Smooth muscle cell (in vitro differentiated cells): ENCODE data around the gene MYO3B. TPM values are rescaled to one million over a fixed set of nuclear protein-coding genes. Genes with fewer than 3 reads are reported as not detected.
A peak's percentile ranks its signal among the peaks of the same experiment; 100 is the strongest.

Source experiments
- DNase-seq: peaks from one replicate; lab custom pipeline; 2025; ENCODE audit not compliant: unreplicated experiment; lab: John Stamatoyannopoulos, UW
- H2AFZ ChIP-seq: fragments of 200-600 bp; sonication (generic); 2 replicates; pipeline ENCODE4 v1.6.0; 2016; ENCODE audit warnings: antibody characterized with exemption, low read depth, mild to moderate bottlenecking
- H3F3A ChIP-seq: fragments of 200-600 bp; sonication (generic); 2 replicates; pipeline ENCODE4 v1.6.0; 2017; ENCODE audit warnings: antibody characterized with exemption, low read depth
- H3K27ac ChIP-seq: fragments of 200-600 bp; sonication (generic); 2 replicates; pipeline ENCODE4 v1.5.1; 2016; ENCODE audit warnings: low read depth, mild to moderate bottlenecking
- H3K27me3 ChIP-seq: fragments of 200-600 bp; sonication (generic); 2 replicates; pipeline ENCODE4 v1.6.1; 2016; ENCODE audit warnings: low read depth, mild to moderate bottlenecking
- H3K36me3 ChIP-seq: fragments of 200-600 bp; sonication (generic); 2 replicates; pipeline ENCODE4 v1.5.1; 2016; ENCODE audit warnings: low read depth
- H3K4me1 ChIP-seq: fragments of 200-600 bp; sonication (generic); 2 replicates; pipeline ENCODE4 v1.5.1; 2016; ENCODE audit warnings: low read depth
- H3K4me2 ChIP-seq: fragments of 200-600 bp; sonication (generic); 2 replicates; pipeline ENCODE4 v1.6.0; 2016; ENCODE audit warnings: mild to moderate bottlenecking
- H3K4me3 ChIP-seq: fragments of 200-600 bp; sonication (generic); 2 replicates; pipeline ENCODE4 v1.5.1; 2016; ENCODE audit warnings: mild to moderate bottlenecking
- H3K79me2 ChIP-seq: fragments of 200-600 bp; sonication (generic); 2 replicates; pipeline ENCODE4 v1.6.0; 2016; ENCODE audit warnings: low read depth, mild to moderate bottlenecking
- H3K9ac ChIP-seq: fragments of 200-600 bp; sonication (generic); 2 replicates; pipeline ENCODE4 v1.6.0; 2016; ENCODE audit warnings: low read depth
- H3K9me3 ChIP-seq: fragments of 200-600 bp; sonication (generic); replicated peaks from 2 replicates; pipeline ENCODE4 v1.5.1; 2016; ENCODE audit warnings: low read depth
- H4K20me1 ChIP-seq: fragments of 200-600 bp; sonication (generic); 2 replicates; pipeline ENCODE4 v1.6.0; 2016; ENCODE audit warnings: low read depth
- WGBS: methylation state at CpG from one replicate; pipeline ENCODE4 v1.1.7; 2016; ENCODE audit warnings: low lambda C conversion rate; 5-methylcytosine and 5-hydroxymethylcytosine counted together
- polyA plus RNA-seq: library from polyadenylated mRNA; unstranded; fragments of >200 nt; fragmentation: Nextera tagmentation; extraction: Ambion mirVana; gene quantifications from 2 replicates; pipeline ENCODE4 v1.2.1, GENCODE V29; 2016
- total RNA-seq: library from RNA; depleted of rRNA; stranded (reverse); fragments of >200 nt; gene quantifications from 2 replicates; pipeline ENCODE4 v1.2.3, GENCODE V29; 2014
- TF ChIP-seq, protein P1 (sequence below): fragments of 200-600 bp; sonication (generic); IDR thresholded peaks from 2 replicates; pipeline ENCODE4 v1.5.1; 2017; ENCODE audit warnings: borderline replicate concordance, mild to moderate bottlenecking, antibody characterized with exemption; ENCODE audit not compliant: insufficient read depth, poor library complexity, severe bottlenecking

Gene MYO3B
- total and polyA plus RNA-seq, 2 experiments from 2014 or later: 0.47 to 3.1 TPM

DNA sequence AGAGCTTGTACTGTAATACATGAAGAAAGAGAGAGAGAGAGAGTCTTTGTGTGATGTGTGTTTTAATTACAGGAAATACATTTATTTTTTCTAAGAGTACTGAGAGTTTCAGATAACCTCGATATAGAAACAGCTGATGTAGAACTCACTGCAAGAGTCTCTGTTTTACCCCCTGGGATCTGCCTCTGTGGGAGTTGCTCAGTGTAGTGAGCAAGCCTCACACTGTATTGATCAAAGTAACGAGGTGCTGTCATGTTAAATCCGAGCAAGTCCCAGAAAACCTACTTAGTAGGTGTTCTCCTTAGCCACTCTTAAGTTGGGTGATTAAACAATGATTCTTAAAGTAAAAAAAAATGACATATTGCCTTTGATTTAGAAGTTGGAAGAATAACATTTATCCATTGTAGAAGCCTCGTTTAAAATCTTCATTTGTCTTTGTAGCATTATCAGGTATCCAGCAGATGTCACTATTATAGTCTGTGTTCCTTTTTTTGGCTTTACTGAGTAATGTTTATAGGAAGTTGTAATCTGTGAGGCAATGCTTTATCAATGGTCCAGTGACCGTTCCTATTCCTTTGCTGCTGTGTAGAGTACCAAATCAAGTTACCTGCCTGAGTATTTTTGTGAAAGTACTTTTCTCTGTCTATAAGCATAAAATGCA is 219.0 kb downstream of the MYO3B start:
- 59% methylated on average over 5 of the region's 5 CpGs for WGBS
- Histone ChIP-seq H3K27me3 (peaks cover 19% of the 10 kb centered on the region), H3K4me3 (no peak overlapping the region), H3K9ac (no peak overlapping the region), H4K20me1 (no peaks in the 10 kb centered on the region), H3K27ac (no peak overlapping the region), H3K4me2 (no peak overlapping the region), H3K9me3 (no peaks in the 10 kb centered on the region), H3K4me1 (no peaks in the 10 kb centered on the region), H3F3A (no peaks in the 10 kb centered on the region), H3K79me2 (no peaks in the 10 kb centered on the region), H2AFZ (no peak overlapping the region), H3K36me3 (no peaks in the 10 kb centered on the region)
- no peak for DNase-seq
- TF ChIP-seq, protein P1, sequence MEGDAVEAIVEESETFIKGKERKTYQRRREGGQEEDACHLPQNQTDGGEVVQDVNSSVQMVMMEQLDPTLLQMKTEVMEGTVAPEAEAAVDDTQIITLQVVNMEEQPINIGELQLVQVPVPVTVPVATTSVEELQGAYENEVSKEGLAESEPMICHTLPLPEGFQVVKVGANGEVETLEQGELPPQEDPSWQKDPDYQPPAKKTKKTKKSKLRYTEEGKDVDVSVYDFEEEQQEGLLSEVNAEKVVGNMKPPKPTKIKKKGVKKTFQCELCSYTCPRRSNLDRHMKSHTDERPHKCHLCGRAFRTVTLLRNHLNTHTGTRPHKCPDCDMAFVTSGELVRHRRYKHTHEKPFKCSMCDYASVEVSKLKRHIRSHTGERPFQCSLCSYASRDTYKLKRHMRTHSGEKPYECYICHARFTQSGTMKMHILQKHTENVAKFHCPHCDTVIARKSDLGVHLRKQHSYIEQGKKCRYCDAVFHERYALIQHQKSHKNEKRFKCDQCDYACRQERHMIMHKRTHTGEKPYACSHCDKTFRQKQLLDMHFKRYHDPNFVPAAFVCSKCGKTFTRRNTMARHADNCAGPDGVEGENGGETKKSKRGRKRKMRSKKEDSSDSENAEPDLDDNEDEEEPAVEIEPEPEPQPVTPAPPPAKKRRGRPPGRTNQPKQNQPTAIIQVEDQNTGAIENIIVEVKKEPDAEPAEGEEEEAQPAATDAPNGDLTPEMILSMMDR: peak; percentile 45

DNA sequence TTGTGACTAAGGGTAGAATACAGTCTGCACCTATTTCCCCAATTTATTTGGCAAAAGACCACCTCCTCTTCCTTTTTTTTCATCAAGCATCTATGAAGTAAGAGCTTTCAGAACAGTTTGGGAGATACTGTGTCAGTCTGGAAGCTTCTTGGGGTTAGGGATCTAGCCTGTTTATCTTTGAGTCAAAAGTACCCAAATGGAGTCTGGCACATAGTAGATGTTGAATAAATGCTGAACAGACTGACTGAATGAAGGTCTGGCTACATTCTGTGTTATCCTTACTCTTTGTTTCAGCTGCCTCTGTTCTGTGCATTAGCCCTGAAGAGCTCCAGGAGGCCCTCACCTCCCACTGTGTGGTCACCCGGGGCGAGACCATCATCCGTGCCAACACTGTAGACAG is 223.2 kb downstream of the MYO3B start:
- WGBS: 98% methylated on average over 3 of the region's 3 CpGs
- no peak for DNase-seq
- Histone ChIP-seq H2AFZ (no peak overlapping the region), H3K4me1 (no peaks in the 10 kb centered on the region), H3K27ac (no peak overlapping the region), H3K9ac (no peak overlapping the region), H3K27me3 (peaks cover 11% of the 10 kb centered on the region), H4K20me1 (no peaks in the 10 kb centered on the region), H3K4me2 (no peak overlapping the region), H3K36me3 (no peaks in the 10 kb centered on the region), H3F3A (no peaks in the 10 kb centered on the region), H3K9me3 (no peaks in the 10 kb centered on the region), H3K4me3 (no peak overlapping the region), H3K79me2 (no peaks in the 10 kb centered on the region)
- TF ChIP-seq, protein P1: no peak

DNA sequence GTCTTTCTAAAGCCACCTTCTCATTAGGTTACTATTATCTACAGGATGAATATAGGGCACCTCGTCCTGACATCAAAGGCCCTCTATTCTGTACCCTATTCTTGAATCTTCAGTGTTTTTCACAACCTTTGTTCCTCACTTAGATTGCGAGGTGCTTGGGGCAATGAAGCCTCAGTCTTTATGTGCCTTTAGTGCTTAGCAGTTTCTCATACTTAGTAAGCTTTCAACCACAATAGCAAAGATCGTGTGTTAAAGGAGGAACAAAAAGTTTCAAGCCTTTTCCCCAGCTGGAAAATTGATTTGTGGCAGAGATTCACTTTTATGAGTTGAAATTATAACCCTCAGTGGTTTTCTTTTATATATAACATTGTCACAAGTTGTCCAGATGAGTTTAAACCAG is 226.9 kb downstream of the MYO3B start:
- Histone ChIP-seq H3K4me3 (no peak overlapping the region), H3K27ac (no peak overlapping the region), H3K27me3 (peaks cover 8% of the 10 kb centered on the region), H3K4me2 (no peak overlapping the region), H3F3A (no peaks in the 10 kb centered on the region), H3K9ac (no peak overlapping the region), H3K9me3 (no peaks in the 10 kb centered on the region), H4K20me1 (no peaks in the 10 kb centered on the region), H3K36me3 (no peaks in the 10 kb centered on the region), H3K4me1 (no peaks in the 10 kb centered on the region), H2AFZ (no peak overlapping the region), H3K79me2 (no peaks in the 10 kb centered on the region)
- 63% methylated on average over 3 of the region's 3 CpGs for WGBS
- DNase-seq: no peak
- TF ChIP-seq, protein P1: no peak

DNA sequence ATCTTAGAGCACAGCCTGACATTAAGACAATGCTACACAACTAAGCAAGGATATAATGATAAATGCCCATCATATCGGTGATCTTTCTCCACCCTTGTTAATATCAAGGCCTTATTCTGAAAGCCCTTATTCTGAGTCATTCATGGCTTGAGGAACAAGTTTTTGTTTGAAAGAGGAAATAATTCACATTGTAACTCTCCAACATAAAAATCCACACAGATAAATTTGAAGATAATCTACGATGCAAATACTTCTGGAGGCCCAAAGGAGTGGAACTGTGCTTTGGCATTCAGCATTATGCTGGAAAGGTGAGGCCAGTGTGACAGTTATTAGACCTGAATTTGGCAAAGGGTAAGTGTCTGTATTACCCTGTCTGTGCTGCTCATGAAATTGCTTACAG is 227.4 kb downstream of the MYO3B start:
- Histone ChIP-seq H3K79me2 (no peaks in the 10 kb centered on the region), H3K27me3 (peaks cover 8% of the 10 kb centered on the region), H3K9me3 (no peaks in the 10 kb centered on the region), H3K4me3 (no peak overlapping the region), H2AFZ (no peak overlapping the region), H3K27ac (no peak overlapping the region), H3K4me1 (no peaks in the 10 kb centered on the region), H3K9ac (no peak overlapping the region), H3F3A (no peaks in the 10 kb centered on the region), H4K20me1 (no peaks in the 10 kb centered on the region), H3K36me3 (no peaks in the 10 kb centered on the region), H3K4me2 (no peak overlapping the region)
- DNase-seq: no peak
- 88% methylated on average over 2 of the region's 2 CpGs for WGBS
- TF ChIP-seq, protein P1: no peak
